Forelimb muscle (tissue), 1 donor: ENCODE measurements around the gene ADAMTS16. TPM values are rescaled to one million over a fixed set of nuclear protein-coding genes. Genes with fewer than 3 reads are reported as not detected.

Source experiments
- DNase-seq: peaks from one replicate; pipeline ENCODE4 v3.0.0-alpha.2; 2013; ENCODE audit warnings: low read depth
- polyA plus RNA-seq: library from polyadenylated mRNA; unstranded; fragments of 120-200 nt; gene quantifications from one replicate; pipeline ENCODE4 v1.2.1, GENCODE V29; 2013; ENCODE audit not compliant: insufficient read length

The ADAMTS16 gene
- polyA plus RNA-seq, 1 donor: 5.3 TPM

DNA sequence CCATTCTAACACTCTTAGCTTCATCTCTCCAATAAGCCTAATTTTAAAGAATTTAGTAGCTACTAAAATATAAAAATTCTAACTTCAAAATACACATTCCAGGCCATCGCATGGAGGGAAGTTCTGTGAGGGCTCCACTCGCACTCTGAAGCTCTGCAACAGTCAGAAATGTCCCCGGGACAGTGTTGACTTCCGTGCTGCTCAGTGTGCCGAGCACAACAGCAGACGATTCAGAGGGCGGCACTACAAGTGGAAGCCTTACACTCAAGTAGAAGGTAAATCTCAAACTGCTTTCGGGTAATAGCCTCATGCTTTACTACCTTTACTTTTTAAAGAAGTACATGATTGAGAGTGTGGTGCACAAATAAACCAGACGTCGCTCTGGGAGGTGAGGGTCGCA, 94.8 kb downstream of the ADAMTS16 start:
- no peak for DNase-seq

DNA sequence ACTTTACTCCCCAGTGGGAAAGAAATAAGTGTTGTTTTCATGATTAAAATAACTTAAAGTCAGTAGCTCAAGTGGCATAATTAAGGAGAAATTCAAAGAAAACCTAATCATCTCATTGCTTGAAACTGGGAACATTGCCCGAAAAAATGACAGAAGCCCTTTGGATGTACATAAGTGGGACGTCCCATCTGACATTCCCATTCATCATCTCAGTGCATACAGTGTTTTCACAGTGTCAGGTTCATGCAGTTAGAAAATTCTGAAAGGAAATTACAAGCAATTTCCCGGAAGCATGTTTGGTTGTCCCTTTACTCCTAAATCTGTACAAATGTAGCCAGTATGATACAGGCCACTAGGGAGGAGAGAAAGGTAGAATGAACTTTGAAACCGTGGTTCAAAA, 95.6 kb downstream of the ADAMTS16 start:
- DNase-seq: no peak

DNA sequence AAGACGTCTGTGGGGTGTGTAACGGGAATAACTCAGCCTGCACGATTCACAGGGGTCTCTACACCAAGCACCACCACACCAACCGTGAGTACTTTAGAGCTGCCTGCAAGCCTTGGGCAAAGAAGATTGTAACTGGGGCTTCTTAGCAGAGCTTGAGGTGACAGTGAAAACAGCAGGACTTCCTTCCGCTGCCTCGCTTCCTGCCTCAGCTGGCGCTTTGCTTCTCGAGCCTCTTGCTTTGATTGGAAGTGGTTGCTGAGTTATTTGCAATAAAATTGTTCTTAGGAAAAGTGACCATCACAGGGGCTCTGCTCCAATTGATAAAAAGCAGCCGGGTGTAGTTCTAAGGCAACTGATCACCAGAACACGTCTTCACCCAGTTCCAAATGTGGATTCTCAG, 99.1 kb downstream of the ADAMTS16 start:
- DNase-seq: no peak

DNA sequence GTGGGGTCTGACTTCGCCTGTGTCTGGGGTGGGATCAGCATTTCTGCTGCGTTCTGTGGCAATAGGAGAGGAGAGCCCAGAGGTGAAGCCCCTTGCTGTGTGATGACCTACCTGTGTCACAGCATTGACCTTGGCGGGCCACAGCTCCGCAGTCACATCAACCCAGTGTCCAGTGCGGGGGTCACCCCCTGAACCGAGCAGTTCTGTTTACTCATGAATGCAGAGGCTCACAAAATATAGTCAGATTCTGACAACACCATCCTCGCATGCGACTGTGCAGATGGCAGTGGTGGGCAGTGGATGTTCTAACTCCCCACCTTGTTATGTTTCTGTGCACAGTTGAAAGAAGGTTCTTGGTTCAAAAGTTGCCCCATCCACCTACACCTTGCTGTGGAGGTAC, 100.1 kb downstream of the ADAMTS16 start:
- no peak for DNase-seq

DNA sequence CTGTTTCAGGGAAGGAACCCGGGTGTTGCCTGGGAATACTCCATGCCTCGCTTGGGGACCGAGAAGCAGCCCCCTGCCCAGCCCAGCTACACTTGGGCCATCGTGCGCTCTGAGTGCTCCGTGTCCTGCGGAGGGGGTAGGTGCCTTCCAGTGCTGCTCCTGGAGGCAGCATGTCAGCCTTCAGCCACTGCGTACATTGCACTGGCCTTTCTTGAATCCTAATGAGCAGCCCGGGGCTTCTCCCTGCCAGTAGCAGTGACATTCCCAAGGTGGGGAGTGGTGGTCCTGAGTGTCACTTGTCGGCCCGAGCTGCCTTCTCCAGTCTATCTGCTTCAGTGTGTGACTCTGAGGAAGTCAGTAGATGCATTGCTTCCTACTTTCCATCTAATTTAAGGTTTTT, 101.9 kb downstream of the ADAMTS16 start:
- DNase-seq: no peak

DNA sequence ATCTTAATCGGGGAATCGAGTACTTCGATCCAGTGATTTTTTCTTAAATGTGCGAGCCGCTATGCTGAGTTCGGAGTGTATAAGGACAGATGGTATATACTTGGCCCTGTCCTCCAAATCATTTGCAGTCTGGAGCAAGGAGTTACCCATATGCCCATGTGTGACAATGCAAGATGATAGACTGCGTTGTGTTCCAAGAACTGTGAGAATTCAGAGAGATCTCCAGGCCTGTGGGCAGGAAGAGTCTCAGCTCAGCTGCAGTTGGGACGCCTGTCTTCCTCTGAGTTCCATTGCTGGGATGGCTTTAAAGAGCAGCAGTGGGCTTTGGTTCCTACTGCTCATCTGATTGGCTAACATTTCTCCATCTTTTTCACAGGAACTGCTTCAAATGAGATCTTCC, 106.6 kb downstream of the ADAMTS16 start:
- DNase-seq: no peak

DNA sequence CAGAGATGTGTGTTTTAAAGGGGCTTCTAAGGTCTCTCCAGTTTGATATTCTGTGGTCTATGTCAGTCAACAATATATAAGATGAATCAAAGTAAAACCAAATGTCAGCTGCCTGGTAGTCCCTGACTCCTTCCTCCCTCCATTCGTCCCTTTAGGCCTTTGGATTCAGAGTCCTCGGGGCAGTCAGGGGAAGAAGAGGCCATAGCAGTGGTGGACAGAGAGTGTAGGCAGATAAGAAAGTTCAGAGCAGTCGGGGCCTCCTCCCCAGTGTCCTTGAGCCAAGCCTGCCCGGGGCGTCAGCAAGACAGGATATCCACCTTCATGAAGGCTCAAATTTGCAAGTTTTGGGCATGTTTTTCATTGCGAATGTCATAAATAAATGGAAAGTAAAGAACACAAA, 110.6 kb downstream of the ADAMTS16 start:
- DNase-seq: no peak

DNA sequence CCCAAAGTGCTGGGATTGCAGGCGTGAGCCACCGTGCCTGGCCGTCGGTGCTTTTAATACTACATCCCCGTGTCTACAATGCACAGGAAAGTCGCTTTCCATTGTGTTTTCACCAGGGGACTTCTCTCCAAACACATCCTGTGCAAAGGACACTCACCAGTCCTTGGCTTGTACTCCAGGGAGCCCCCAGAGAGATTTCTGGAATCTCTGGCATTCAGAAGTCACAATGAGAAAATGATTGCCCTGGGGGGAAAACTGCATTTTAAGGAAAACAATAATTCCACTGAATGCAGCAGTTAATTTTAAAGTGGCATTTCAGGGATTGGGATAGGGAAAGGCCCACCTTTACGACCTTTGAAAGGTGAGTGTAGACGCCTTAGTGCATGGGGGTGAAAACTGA, 112.0 kb downstream of the ADAMTS16 start:
- no peak for DNase-seq

DNA sequence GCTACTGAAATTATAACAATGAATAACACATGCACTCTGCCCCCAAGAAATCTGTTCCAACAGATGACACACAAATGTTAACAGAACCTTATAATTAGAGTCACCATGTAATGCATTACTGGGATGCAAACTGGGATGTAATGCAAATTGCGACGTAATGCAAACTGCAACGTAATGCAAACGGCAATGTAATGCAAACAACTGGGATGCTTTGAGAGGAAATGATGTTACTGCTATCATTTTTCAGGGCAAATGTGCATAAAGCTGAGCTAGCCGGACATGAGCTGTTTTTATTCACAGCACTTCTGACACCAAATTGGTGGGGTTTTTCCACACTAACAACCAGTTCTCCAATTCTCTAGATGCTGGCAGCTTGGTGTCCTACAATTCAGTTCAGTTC, 117.2 kb downstream of the ADAMTS16 start:
- DNase-seq: no peak

DNA sequence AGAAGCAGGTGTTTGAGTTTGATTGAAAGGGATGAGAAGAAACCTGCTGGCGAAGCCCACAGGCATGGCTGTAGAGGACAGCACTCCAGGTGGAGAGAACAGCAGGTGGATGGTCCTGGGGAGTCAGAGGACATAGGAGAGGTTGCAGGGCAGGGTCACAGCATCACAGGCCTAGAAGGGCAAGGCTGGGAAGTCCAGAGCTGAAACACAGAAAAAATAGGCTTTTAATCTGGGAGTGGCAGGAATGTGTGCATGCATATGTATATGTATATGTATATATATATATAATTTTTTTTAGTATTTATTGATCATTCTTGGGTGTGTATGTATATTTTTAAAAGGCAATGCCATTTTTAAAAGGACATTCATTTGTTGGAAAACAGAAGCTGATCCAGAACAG, 118.4 kb downstream of the ADAMTS16 start:
- DNase-seq: no peak

DNA sequence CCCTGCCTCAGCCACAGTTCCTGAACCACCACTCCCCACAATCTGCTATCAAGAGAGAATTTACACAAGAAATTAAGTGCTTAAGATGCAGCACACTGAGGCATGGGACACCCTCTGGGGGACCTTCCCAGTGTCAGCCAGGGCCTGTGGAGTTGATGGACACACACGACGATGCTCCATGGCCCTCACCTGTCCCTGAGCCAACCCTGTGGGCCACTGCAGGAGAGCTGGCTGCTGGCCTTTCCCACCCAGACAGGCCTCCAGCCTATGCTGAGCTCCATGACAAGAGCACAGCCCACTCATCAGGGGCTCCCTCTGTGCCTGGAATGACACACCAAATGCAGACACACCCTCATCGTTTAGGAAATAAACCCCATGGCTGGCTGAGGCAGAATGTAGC, 124.6 kb downstream of the ADAMTS16 start:
- DNase-seq: no peak

DNA sequence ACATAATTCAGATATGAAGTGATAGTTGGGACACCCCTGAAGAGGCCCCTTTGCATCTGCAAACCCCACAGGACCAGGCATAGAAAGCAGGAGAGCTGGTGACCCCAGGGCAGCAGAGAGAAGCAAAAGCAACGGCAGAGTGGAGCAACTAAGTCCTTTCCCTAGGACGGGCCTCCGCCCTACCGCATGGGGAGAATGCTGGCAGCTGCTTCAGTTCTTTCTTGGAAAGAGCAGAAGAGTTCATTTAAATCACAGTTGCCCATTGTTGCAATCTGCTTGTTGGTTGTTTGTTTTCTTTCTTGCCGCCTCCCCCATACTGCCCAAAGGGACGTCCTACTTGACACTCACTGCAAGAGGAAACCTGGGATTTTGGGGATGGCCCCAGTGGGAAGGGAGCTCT, 126.2 kb downstream of the ADAMTS16 start:
- no peak for DNase-seq

DNA sequence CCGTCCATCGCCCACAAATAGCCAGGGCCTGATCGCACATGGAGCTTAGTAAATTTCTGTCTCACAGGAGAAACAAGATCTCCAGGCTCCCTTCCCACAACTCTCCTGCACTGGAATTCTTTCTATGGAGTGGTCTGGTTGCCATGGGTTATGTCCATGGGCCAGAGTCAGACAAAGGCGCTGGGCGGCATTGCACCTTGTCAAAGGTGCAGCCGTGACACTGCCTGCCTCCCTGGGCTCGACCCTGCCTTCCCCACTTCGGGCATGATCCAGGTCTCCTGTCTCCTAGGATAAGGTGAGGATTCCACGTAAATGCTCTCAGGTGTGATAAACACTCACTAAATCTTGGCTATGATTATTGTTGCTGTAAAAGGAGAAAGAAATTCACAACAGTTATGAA, 130.0 kb downstream of the ADAMTS16 start:
- no peak for DNase-seq

DNA sequence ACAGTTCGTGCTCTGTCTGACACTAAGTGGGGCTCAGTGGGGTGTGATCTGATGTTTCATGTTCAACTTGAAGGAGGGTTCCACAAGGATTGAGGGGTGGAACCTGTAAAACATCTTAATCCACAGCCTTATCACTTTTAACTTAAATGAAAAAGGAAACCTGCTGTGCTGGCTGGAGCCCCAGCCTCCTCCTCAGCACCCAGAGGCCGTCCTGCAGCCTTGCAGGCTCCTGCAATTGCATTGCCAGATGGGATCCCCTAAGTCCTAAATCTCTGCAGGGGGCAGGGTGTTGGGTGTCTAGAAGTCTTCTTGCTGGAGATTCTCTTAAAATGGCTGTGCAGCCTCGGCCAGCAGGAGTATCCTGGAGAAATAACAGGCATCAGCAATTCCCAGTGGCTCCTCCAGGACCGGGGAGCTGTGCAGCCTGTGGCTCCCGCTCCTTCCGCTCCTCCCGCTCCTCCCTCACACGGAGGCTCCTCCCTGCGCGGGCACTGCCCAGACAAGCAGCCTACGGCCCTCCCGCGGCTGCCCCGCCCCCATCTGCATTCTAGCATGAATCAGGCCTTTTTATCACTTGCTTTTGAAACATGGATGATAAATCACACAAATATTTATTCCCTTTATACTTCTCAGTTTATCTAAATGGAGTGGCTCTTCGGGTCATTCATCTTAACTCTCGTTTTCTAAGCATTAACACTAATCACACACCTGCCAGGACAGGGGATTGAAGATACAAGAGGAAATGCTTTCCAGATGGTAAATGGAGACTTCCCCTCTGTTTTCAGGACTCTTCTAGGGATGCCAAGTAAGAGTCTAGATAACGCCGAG, 131.0 kb downstream of the ADAMTS16 start:
- no peak for DNase-seq

DNA sequence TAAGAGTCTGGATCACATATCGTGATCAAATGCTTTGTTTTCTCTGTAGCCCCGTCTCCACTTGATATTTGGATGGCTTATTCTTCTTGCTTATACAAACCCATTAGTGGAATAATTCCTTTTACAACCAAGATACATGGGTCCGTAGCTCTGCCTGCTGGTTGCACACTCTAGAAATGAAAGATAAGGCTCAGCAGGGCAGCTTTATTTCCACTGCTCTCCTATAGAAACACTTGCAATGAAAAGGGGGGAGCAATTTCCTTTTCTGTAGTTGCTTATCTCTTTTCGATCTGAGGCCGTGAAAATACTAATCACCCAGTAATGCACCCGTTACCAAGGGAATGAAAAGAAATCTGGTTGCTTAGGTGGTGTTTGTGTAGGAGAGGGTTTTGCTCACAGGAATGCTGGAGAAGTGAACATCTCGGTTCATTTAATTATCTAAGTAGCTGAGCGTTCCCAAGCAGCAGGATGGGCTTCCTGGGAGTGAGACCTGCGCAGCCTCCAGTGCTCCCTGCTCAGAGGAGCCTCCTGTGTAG, 131.7 kb downstream of the ADAMTS16 start:
- no peak for DNase-seq

DNA sequence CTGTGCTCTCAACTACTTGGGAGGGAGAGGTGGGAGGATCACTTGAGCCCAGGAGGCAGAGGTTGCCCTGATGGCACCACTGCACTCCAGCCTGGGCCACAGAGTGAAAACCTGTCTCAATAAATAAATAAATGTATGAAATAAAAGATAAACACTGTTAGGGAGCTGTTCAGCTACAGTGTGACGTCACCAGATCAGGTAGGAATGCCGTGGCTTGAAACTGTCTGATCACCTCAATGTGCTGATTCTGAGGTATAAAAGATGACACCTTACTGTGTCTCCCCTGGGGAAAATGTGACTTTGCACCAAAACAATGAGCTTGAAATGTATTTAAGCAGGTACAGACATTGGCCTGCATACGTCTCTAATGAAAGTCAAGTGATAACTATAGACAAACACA, 133.3 kb downstream of the ADAMTS16 start:
- no peak for DNase-seq

DNA sequence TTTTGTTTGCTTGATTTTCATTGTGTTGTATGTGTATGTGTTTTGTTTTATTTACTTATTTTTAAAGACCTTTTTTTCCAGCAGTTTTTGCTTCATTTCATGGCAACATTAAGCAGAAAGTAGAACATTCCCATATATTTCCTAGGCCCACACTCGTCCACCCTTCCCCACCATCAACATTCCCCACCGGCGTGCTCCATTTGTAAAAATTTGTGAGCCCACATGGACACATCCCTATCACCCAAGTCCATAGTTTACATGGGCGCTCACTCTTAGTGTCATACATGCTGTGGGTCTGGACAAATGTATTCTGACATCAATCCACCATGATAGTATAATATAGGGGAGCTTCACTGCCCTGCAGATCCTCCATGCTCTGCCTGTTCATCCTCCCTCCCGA, 133.8 kb downstream of the ADAMTS16 start:
- DNase-seq: no peak

DNA sequence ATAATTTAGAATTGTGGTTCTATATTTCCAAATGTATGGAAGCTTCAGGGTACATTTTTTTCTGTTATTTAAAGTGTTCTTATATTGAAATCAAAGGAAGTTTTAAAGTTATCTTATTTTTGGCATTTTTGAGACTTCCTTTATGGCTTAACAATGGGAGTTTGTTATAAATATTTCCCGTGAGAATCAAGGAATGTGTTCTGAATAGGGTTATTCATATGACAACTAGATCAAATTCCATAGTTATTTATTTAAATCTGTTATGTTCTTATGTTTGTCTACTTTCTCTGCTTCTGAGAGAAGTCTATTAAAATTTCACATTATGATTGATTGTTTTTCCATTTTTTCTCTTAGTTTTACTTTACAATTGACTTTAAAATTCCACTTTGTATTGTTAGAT, 135.1 kb downstream of the ADAMTS16 start:
- no peak for DNase-seq

DNA sequence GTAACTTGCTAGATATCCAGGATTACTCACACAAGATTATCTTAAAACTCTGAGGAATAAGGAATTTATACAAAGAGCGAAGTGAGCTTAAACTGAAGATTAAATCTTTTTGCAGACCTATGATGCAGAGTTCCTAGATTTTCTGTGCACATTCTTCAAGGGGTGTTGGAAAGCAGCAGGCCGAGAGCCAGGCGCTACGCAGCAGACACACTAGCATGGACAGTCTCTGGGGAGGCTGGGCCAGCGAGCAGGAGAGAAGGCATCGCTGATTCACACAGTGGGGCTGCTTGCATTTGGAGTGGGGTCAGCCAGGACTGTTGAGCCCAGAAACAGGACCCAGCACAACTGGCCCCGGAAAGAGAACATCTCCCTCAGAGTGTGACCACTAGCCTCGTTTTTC, 136.3 kb downstream of the ADAMTS16 start:
- no peak for DNase-seq

DNA sequence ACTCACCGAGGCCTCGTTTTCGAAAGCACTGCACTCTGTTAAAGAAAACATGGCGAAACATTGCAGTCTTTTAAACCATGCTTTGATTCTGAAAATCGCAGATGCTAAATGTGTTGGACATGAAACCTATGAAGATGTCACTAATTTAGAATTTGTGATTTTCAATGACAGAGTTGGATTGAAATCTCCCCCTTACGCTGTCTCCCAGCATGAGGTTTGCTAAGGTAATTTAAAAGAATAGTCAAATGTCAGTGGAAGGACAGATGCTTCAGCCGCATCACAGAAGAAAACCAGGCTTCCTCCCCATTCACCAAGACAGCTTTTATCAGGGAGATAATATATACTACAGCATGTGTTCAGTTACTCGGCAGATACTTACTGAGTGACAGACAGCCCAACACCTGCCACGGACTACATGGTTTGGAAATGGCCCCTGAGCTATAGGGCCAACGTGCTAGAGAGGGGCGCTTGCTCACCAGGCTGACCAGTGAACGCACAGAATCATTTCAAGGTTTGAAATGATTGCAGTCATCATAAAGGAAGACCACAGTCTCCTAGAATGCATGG, 136.9 kb downstream of the ADAMTS16 start:
- no peak for DNase-seq

DNA sequence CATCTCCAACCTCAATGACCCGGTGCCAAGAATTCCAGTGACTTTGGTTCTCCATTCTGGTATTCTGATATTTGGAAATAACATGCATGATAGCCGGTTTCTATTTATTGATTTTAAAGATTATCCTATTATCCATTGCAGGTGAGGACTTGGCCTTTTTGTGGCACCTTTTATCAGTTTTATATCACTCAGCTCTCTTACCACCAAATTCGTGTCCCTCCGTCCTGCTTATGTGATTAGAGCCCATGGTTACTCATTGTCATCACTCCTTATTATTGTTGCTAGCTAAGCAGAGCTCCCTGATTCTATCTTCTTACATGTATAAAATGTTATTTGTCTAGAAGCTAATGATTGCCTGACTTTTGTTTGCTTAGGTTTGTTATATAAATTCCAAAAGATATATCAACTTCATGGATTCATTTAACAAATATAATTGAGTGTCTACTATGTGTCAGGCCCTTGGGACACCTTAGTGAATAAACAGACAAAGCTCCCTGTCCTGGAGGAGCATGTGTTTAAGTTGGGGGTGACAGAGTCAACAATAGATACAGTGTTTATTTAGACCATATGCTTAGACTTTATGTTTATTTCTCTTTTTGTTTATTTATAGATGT, 138.2 kb downstream of the ADAMTS16 start:
- no peak for DNase-seq

DNA sequence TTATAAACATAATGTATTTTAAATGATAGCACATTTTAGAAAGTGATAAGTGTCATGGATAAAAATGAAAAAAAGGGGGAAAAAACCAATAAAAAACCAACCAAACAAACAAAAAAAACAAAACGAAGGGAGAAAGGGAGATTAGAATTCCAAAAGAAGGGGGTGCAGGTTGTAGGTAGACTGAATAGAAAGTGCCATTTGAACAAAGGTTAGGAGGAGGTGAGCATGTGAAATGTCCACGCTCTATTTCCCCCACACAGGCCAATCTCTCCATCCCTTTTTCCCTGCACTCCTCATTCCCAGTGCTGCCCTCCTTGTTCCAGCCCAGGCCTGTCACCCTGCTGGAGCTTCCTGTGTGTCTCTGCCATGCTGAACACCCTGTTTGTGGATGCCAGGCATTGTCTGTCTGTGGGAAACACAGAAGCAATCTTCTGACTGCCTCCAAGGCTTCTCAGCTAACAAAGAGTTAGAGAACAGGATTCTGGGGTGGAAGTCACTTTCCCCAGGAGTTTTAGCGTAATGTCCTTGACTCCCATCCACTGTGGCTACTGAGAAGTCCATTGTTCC, 138.8 kb downstream of the ADAMTS16 start:
- DNase-seq: no peak

DNA sequence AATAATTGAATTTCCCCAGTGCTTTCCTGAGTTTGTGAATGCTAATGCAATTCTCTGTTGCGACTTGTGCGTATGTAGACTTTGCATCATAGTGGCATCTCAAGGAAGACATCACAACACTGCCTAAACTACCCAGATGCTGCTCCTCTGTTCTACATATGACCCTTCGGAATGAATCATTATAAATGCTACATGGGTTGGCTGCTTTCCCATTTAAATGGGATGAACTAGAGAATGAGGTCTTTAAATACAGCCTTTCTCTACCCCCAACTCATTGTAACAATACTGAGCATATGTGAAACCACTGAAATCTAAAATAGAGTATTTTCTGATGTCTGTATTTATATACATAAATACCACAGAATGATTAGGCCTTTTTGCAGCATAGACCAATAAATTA, 145.8 kb downstream of the ADAMTS16 start:
- no peak for DNase-seq
